HG03045 (cell line): ENCODE measurements around the gene KRTAP4-4.
"Not testable (repeated sequence)": the region's sequence is repeated elsewhere in the genome, so short reads cannot be mapped to it uniquely, and the experiment has no call there.

Source experiments
- ATAC-seq: cut with Tn5 transposase; IDR thresholded peaks from one replicate; pipeline ENCODE4 v1.9.1; 2021; ENCODE audit warnings: mild to moderate bottlenecking, moderate library complexity; ENCODE audit not compliant: unreplicated experiment

KRTAP4-4 gene

DNA sequence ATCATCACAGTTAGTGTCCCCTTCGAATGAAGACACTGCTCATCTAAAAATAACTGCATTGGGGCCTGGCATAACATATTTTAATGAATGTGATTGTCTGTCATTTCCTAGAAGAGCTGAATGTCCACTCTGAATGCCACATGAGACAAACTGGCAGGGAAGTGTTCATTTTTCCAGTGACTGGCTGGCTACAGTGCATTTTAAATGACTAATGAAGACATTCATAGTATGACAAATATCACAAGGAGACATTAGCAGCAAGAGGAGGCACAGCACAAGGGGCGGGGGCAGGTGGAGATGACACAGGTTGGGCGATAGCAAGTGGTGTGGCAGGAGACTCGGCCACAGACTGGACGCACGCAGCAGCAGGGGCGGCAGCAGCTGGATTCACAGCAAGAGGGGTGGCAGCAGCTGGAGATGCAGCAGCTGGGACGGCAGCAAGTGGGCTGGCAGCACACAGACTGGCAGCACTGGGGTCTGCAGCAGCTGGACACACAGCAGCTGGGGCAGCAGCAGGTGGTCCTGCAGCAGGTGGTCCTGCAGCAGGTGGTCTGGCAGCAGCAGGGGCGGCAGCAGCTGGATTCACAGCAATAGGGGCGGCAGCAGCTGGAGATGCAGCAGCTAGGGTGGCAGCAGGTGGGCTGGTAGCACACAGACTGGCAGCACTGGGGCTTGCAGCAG, 11.4 kb downstream of the KRTAP4-4 start:
- not testable (repeated sequence) for ATAC-seq

DNA sequence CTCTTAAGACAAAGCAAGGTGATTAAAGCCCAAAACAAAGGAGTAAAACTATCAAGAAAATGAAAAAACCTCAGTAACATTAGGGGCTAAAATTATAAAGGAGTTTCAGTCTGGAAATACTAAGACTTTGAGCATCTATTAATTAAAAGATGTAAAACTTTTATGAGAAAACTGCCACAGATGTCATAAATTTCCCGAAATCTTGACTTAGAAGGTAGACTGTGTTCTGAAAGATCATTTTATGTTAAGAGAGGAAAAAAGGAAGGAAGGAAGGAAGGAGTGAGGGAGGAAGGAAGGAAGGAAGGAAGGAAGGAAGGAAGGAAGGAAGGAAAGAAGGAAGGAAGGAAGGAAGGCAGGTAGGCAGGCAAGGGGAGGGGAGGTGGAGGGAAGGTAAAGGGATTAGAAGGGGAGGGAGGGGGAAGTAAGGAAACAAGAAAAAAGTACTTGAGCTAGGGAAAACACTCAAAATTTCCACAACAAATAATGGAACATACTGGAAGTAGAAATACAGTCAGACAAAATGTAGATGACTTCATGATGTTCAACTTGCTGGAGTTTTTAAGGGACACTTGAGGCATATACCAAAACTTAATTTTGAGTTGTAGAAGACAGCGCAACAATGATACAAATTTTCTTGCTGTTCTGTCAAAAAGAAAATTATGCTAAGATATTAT, 12.9 kb downstream of the KRTAP4-4 start:
- ATAC-seq = no peak

DNA sequence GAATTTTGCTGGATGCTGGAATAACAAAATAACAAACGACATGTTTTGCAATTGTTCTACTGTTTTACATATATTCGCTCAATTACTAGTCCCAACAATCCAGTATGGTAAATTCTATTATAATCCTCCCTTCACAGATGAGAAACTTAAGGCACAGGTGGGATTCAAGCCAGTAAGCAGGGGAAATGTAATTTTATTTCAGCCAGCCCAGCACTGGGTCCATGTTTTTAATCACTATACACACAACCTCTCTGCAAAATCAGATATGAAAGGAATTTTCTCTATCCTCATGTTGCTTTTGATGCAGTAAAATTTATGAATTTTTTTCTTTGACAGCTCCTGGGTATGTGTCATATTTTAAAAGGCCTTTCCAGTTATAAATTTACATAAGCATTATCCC, 15.3 kb downstream of the KRTAP4-4 start:
- ATAC-seq = no peak

DNA sequence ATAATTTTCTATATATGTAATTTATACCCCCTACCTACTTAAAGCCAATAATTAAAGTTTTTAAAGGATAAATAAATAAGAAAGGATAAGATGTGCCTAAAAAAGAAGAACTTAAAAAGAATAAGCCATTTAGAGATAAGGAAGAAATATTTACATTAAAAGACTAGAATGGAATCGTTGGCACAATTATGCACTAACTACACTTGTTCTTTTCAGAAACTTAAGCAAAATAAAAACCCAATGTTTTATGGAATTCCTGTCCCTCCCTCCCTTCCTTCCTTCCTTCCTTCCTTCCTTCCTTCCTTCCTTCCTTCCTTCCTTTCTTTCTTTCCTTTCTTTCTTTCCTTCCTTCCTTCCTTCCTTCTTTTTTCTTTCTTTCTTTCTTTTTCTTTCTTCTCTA, 15.7 kb downstream of the KRTAP4-4 start:
- no peak for ATAC-seq

DNA sequence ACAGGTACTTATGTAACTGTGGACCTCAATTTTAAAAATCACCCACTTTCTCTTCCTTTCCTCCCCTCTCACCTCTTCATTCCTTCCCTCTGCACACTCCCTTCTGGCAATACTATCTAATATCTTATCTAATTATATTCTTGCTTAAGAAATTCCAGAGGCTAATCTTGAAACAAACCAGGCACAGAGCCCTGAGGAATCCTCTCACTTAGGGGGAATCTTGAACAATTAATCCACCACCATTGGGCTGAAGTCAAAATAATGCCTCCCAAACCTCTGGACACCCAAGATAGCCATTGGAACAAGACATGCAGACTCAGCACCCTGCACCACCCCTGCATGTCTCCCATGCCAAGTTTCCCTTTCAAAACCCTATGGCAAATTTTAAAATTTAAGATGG, 19.2 kb downstream of the KRTAP4-4 start:
- ATAC-seq = no peak

DNA sequence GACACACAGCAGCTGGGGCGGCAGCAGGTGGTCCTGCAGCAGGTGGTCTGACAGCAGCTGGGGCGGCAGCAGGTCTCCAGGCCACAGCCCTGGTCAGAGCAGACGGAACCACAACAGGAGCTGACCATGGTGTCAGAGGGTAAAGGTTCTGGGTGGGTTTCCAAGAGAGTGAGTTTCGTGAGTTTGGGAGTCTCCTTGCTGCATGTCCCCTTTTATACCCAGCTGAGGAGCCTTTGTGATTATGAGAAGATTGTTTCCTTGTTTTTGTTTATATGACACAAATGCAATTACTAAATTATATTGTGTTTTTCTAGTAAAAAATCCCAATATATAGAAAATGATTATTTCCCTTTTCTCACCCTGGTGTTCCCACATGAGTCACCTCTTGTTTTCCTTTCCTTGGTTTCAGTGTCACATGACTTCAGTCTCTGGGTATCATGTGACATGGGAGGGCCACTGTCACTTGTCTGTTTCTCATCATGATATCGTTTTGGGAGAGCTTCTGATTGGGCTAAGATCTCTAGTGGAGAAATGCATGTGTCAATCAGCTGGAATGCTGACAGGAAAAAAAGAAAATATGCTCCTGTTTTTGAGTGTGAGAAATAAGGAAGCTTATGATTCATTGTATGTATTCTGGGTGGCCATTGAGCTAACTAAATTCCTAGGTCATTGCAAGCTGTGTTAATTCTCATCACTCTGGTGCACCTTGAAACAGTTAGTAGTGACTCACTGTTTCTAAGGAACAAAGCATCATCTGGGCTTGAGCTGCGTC, 20.0 kb downstream of the KRTAP4-4 start, which contains the start of gene KRTAP4-6:
Gene KRTAP4-6 (minus strand): TSS at position 185 of the 772 bp plus-strand sequence. CDS start 57 bp downstream, at position 128.
- no peak for ATAC-seq

DNA sequence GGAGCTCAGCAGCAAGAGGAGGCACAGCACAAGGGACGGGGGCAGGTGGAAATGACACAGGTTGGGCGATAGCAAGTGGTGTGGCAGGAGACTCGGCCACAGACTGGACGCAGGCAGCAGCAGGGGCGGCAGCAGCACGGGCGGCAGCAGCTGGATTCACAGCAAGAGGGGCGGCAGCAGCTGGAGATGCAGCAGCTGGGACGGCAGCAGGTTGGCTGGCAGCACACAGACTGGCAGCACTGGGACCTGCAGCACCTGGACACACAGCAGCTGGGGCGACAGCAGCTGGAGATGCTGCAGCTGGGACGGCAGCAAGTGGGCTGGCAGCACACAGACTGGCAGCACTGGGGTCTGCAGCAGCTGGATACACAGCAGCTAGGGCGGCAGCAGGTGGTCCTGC, 20.7 kb downstream of the KRTAP4-4 start:
- not testable (repeated sequence) for ATAC-seq

DNA sequence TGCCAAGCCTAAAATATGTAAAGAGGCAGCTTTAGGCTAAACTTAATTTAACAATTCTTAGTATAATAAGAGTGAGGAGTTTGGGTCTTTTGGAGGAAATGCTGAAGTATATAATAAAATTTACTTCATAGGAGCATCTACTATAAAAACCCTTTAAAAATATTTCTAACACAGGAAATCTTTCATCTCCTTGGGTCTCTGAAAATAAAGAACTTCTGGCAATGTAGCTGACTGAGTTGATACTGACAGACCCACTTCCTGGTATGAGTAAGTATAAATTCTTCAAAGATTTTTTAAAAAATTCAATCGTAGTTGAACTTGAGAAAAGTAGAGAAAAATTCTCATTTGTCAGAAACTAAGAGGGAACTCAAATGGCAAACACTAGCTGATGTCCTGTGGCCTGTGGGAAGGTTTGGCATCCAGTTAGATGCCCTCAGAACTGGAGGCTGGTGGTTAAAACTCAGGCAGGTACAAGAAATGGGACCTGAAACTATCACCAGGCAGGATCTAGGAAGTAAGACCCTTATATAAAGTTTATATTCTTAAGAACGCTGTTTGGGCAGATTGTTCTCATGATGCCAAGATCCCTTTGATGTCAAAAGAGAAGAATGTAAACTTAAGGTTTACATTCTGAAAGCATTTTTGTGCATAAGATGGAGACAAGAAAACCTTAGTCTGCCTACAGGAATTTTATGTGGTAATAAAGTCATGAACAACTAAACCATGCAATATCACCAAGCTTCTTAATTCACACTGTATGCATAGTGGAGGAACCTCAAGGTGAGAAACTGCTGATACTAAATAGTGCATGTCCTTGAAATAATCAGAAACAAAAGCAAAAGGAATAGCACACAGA, 26.4 kb downstream of the KRTAP4-4 start:
- ATAC-seq = no peak

DNA sequence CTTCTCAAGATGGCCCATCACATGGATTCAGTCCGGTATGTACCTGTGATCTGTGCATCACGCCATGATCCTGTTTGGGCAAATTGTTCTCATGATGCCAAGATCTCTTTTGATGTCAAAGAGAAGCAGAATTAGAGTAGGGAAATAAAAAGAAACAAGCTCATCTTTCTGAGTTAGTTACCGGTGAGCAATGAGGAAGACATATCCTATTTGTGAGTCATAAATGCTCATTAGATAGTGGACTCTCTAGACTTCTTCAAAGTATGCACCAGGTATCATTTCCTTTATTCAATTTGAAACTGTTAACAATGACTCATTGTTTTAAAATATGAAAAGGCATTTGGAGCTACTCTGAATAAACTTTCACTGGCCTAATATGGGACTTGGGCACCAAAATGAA, 28.6 kb downstream of the KRTAP4-4 start:
- ATAC-seq = no peak

DNA sequence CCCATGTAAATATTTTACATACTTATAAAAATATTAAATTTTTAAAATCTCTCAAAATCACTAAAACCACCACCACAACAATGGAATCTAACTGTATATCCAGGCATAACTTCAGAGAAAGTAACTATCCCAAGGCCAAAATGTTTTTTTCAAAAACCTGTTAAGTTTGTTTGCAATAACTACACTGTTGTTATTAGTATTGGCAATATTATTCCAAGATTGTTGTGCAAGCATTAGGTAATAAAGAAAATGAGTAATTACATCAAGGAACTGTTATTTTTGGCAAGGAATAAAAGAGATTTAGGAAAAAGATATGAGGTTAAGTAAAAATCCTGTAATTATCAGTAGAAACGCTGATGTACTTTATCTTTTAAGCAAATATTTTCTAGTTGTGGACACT, 33.2 kb downstream of the KRTAP4-4 start:
- ATAC-seq = no peak

DNA sequence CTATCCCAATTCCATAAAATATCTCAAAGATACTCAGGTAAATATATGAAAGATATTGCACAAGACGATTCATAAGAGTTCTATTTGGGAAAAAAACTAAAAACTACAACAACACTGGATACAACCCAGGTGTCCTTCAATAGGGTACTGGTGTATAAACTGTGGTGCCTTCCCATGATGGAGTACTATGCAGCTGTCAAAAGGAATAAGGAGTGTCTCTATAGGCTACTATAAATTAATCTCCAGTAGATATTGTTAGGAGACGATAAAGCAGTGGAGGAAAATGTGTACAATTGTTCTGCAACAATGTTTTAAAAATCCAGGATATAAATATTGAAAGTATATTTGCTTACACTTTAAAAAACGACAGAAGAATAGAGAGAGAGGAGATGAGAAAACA, 34.1 kb downstream of the KRTAP4-4 start:
- no peak for ATAC-seq

DNA sequence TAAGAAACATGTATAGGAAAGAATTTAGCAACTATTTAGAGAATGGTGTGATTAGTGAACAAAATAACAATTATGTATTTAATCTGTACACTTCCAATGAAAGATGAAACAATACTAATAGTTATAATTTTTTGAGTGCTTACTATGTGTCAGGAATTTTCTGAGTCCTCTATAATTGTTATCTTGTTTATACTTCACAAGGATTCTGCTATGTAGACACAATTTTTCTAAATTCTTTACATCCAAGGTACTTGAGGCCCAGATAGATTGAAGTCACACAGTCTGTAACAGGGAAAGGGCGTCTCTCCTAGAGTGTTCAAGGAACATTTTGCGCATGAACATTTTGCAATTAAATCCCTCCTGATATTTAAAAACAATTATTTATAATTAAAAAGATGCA, 35.5 kb downstream of the KRTAP4-4 start:
- no peak for ATAC-seq

DNA sequence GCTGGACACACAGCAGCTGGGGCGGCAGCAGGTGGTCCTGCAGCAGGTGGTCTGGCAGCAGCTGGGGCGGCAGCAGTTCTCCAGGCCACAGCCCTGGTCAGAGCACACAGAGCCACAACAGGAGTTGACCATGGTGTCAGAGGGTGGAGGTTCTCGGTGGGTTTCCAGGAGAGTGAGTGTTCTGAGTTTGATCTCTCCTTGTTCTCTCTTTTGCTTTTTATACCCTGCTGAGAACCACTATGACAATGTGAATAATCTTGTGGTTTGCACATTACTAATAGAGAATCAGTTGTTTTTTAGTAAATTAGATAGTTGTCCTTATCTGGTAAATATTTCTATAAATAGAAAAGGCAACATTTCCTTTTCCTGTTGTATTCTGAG, 36.6 kb downstream of the KRTAP4-4 start, which contains the start of gene KRTAP4-12:
Gene KRTAP4-12 (minus strand): TSS at position 192 of the 381 bp plus-strand sequence. CDS start 60 bp downstream, at position 132.
- not testable (repeated sequence) for ATAC-seq

DNA sequence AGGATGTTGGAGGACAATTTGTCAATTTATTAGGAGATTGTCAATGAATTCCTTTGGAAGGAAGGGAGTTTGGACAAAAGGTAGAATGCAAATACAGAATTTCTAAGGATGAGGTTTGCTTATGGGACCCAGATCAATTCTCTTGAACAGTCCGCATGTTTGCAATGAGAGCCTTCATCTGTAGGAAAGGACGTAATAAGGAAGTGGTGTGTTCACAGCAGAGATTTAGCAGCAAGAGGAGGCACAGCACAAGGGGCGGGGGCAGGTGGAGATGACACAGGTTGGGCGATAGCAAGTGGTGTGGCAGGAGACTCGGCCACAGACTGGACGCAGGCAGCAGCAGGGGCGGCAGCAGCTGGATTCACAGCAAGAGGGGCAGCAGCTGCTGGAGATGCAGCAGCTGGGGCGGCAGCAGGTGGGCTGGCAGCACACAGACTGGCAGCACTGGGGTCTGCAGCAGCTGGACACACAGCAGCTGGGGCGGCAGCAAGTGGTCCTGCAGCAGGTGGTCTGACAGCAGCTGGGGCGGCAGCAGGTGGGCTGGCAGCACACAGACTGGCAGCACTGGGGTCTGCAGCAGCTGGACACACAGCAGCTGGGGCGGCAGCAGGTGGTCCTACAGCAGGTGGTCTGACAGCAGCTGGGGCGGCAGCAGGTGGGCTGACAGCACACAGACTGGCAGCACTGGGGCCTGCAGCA, 37.1 kb downstream of the KRTAP4-4 start:
- ATAC-seq = not testable (repeated sequence)

DNA sequence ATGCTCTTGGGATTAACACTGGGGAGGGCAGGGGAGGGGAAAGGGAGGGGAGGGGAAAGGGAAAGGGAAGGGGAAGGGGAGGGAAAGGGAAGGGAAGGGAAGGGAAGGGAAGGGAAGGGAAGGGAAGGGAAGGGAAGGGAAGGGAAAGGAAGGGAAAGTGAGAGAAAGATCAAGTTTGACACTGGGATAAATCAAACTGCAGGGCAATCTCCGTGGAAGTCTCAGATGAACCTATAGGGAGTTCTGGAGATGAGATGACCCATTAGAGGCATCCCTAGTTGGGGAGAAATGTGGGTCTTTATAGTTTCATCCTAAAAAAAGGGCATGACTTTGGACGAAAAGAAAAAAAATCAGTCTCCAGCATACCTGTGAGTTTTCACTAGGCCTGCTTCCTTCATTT, 38.8 kb downstream of the KRTAP4-4 start:
- no peak for ATAC-seq

DNA sequence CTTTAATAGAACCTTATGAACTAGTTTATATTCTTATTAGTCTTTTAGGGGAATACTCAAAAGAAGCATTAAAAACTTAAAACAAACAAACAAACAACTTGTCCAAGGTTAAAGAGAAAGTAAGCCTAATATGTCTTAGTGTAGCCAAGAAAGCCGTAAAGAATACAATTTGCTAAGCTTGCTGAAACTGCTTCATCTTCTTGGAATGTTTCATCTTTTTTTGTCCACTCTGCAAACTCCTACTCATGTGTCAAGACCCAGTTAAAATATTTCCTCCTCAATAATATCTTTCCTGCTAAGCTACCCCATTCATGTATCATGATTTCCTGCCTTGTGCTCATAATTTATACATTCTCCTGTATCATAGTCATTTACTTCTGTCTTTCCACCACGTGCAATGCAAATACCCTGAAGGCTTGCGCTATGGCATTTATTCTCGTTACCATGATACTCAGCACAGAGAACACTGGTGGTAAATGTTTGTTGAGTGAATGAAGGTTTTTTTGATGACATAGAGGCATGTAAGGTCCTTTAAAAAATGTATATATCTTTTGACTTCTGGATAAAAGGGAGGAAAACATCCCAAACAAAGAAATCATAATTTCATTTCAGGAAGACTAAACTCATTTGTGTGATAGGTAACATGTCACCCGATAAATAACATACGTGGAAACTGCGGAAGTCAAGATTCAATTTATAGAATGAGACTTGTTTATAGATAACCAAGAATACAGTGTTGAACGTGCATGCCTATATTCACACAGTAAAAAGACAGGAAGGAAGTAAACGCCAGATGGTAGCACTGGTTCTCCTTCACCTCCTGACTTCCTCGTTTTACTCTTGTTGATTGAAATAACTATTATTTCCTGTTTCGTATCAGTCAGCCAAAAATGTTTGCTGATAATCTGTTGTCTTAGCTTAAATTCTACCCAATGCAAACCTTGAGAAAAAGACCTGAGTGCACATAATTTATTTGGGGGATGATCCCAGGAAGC, 40.6 kb downstream of the KRTAP4-4 start:
- not testable (repeated sequence) for ATAC-seq

DNA sequence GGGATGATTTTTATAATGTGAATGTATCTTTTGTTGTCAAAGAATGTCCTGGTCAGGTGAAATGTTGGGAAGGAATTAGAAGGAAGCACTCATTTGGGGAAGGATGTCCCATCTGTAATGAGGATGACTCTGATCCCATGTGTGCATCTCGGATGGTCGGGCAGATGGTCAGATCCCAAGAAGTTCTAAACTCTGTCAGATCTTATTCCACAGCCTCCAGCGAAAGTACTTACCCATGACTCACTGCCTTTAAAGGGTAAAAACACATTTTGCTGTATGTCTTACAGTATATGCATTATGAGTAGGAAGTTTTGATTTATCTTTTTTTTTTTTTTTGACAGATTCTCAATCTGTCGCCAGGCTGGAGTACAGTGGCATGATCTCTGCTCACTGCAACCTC, 41.8 kb downstream of the KRTAP4-4 start:
- ATAC-seq = no peak

DNA sequence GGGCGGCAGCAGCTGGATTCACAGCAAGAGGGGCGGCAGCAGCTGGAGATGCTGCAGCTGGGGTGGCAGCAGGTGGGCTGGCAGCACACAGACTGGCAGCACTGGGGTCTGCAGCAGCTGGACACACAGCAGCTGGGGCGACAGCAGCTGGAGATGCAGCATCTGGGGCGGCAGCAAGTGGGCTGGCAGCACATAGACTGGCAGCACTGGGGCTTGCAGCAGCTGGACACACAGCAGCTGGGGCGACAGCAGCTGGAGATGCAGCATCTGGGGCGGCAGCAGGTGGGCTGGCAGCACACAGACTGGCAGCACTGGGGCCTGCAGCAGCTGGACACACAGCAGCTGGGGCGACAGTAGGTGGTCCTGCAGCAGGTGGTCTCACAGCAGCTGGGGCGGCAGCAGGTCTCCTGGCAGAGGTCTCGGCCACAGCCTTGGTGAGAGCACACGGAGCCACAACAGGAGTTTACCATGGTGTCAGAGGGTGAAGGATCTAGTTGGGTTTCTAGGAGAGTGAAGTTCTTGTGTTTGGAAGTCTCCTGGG, 42.6 kb downstream of the KRTAP4-4 start, which contains the start of gene KRTAP4-11:
Gene KRTAP4-11 (minus strand): TSS at position 528 of the 541 bp plus-strand sequence. CDS start 58 bp downstream, at position 470.
- not testable (repeated sequence) for ATAC-seq
